Endometrial microvascular endothelial cells (primary cell): ENCODE results near the gene CREBBP. TPM values are rescaled to one million over a fixed set of nuclear protein-coding genes. Genes with fewer than 3 reads are reported as not detected.

Source experiments
- in situ Hi-C: cut with HindIII; loops from 2 replicates; pipeline ENCODE4 v1.10.0; 2017; ENCODE audit warnings: low sequenced_read_pairs, low pct_unique_long_range_greater_than_20kb; ENCODE audit errors: inconsistent ontology term
- total RNA-seq: library from RNA; depleted of rRNA; stranded (reverse); fragments of >200 nt; gene quantifications from one replicate; pipeline ENCODE4 v1.2.3, GENCODE V29; 2015; ENCODE audit errors: inconsistent ontology term

CREBBP gene
- total RNA-seq, 1 donor from 2014 or later, result 12.5 TPM

GRCh38 chr16:3675601-3676130 is 204.8 kb downstream of the CREBBP start:
- in situ Hi-C loops, result no loop called here

Other genes with a start within 250 kb of the CREBBP start
- gene DNASE1, start 226.0 kb downstream of the CREBBP start, total RNA-seq, result 8.2 TPM
- gene TRAP1, start 163.2 kb downstream of the CREBBP start, total RNA-seq, result 159 TPM
- 24.2 TPM for gene ADCY9, start 235.7 kb upstream of the CREBBP start, total RNA-seq